Caco-2 (cell line): ENCODE data around the gene C5. TPM values are rescaled to one million over a fixed set of nuclear protein-coding genes. Genes with fewer than 3 reads are reported as not detected.

ENCODE experiments used
- BruUV-seq: library from RNA; stranded (reverse); fragments of 400-500 nt; replicated peaks from 2 replicates; lab custom pipeline; 2021; lab: Mats Ljungman, UMichigan
- CTCF ChIA-PET: fragments of 300-600 bp; sonication (Branson Sonifier 250); formaldehyde crosslinking; loops from one replicate; lab custom pipeline; 2022; ENCODE audit warnings: antibody characterized with exemption; lab: Charles Lee
- POLR2A ChIA-PET: fragments of 300-600 bp; sonication (Branson Sonifier 250); formaldehyde crosslinking; loops from one replicate; lab custom pipeline; 2022; ENCODE audit warnings: antibody characterized with exemption; lab: Charles Lee
- DNase-seq, 2 experiments: peaks; one replicate each; pipeline versions ENCODE4 v3.0.0 to v3.0.0-alpha.2; 2020 to 2022
- H3K27me3 ChIP-seq: replicated peaks from 2 replicates; pipeline ENCODE4 v1.6.0; 2011; ENCODE audit warnings: low read length; ENCODE audit not compliant: control insufficient read depth, insufficient read depth
- H3K36me3 ChIP-seq: 2 replicates; pipeline ENCODE4 v1.5.1; 2011; ENCODE audit warnings: low read length; ENCODE audit not compliant: control insufficient read depth, insufficient read depth
- H3K4me1 ChIP-seq: fragments of 250-450 bp; sonication (Bioruptor Pico); 2 replicates; pipeline ENCODE4 v1.5.1; 2020; ENCODE audit warnings: mild to moderate bottlenecking
- H3K4me3 ChIP-seq: 2 replicates; pipeline ENCODE4 v1.5.1; 2011; ENCODE audit warnings: low read depth, mild to moderate bottlenecking, control low read depth, low read length
- H3K9me3 ChIP-seq: fragments of 250-450 bp; sonication (Bioruptor Pico); 2 replicates; pipeline ENCODE4 v1.5.1; 2020; ENCODE audit warnings: mild to moderate bottlenecking, moderate library complexity
- H3K27ac Mint-ChIP-seq: one replicate; pipeline ENCODE4 v1.8.0; 2022; ENCODE audit warnings: mixed read lengths; ENCODE audit not compliant: unreplicated experiment
- H3K27me3 Mint-ChIP-seq: one replicate; pipeline ENCODE4 v1.8.0; 2022; ENCODE audit warnings: mixed read lengths; ENCODE audit not compliant: insufficient read depth, unreplicated experiment
- H3K36me3 Mint-ChIP-seq: one replicate; pipeline ENCODE4 v1.8.0; 2022; ENCODE audit warnings: mild to moderate bottlenecking, mixed read lengths; ENCODE audit not compliant: insufficient read depth, unreplicated experiment
- H3K4me1 Mint-ChIP-seq: one replicate; pipeline ENCODE4 v1.8.0; 2022; ENCODE audit warnings: low read depth, mixed read lengths; ENCODE audit not compliant: unreplicated experiment
- H3K4me3 Mint-ChIP-seq: one replicate; pipeline ENCODE4 v1.8.0; 2022; ENCODE audit warnings: mild to moderate bottlenecking, moderate library complexity, mixed read lengths; ENCODE audit not compliant: unreplicated experiment
- H3K9me3 Mint-ChIP-seq: one replicate; pipeline ENCODE4 v1.8.0; 2022; ENCODE audit warnings: mixed read lengths; ENCODE audit not compliant: unreplicated experiment
- CTCF ChIP-seq, 2 experiments: fragments of 200-600 bp in 1 of 2; IDR thresholded peaks; 1 replicate in 1 of 2; 2 replicates in 1 of 2; pipeline versions ENCODE4 v1.5.1 to v1.8.0; 2011 to 2022; ENCODE audit warnings: antibody characterized with exemption in 1 of 2, control low read depth in 1 of 2, inconsistent platforms in 1 of 2, low read depth in 1 of 2, low read length in 1 of 2, mild to moderate bottlenecking in 1 of 2, moderate library complexity in 1 of 2; ENCODE audit not compliant: insufficient read depth in 1 of 2, severe bottlenecking in 1 of 2, unreplicated experiment in 1 of 2
- intact Hi-C: fragments of 100-400 bp; cut with micrococcal nuclease; formaldehyde crosslinking; loops from one replicate; pipeline ENCODE4 v1.10.0; 2022; ENCODE audit not compliant: unreplicated experiment
- total RNA-seq: library from RNA; stranded (reverse); gene quantifications from 2 replicates; pipeline ENCODE4 v1.2.3, GENCODE V29; 2022

The C5 gene
- total RNA-seq, 1 experiment from 2014 or later: 14.9 TPM

GRCh38 chr9:121075251-121076036 lies 25.4 kb upstream of the C5 start:
- Mint-ChIP-seq H3K9me3 (peaks cover 4% of the 10 kb centered on the region), H3K4me1 (peaks cover 14% of the 10 kb centered on the region), H3K27me3 (peaks cover 5% of the 10 kb centered on the region), H3K4me3 (peak overlapping the region; percentile 79), H3K36me3 (no peaks in the 10 kb centered on the region), H3K27ac (peak overlapping the region; percentile 74)
- Histone ChIP-seq H3K36me3 (no peaks in the 10 kb centered on the region), H3K27me3 (no peaks in the 10 kb centered on the region), H3K9me3 (no peaks in the 10 kb centered on the region), H3K4me1 (no peaks in the 10 kb centered on the region), H3K4me3 (peak overlapping the region; percentile 59)
- CTCF ChIA-PET: no interaction called here
- intact Hi-C loops: no loop called here
- DNase-seq: no peak
- TSS peak; percentile 65 for BruUV-seq
- TF ChIP-seq CTCF (IDR thresholded peaks at IDR 0.05; ENCODE audit: insufficient read depth in 1 of 2, low read depth in 1 of 2, low read length in 1 of 2, severe bottlenecking in 1 of 2, unreplicated experiment in 1 of 2): no peak
- POLR2A ChIA-PET: interaction anchor here (0.5 kb wide), 1 partner anchor 127 kb away, joined by 3 read pairs; no protein-coding TSS in a partner anchor

- no peak for TF ChIP-seq CTCF (IDR thresholded peaks at IDR 0.05; ENCODE audit: insufficient read depth in 1 of 2, low read depth in 1 of 2, low read length in 1 of 2, severe bottlenecking in 1 of 2, unreplicated experiment in 1 of 2)
- no peaks in the 10 kb centered on the region for H3K36me3 Mint-ChIP-seq
- Histone ChIP-seq H3K36me3 (no peaks in the 10 kb centered on the region), H3K4me3 (peak within 1 kb of the TSS; percentile 59), H3K9me3 (no peaks in the 10 kb centered on the region), H3K4me1 (no peaks in the 10 kb centered on the region), H3K27me3 (no peaks in the 10 kb centered on the region)
- peak within 1 kb of the TSS; percentile 74 for H3K27ac Mint-ChIP-seq
- peaks cover 14% of the 10 kb centered on the region for H3K4me1 Mint-ChIP-seq
- peaks cover 5% of the 10 kb centered on the region for H3K27me3 Mint-ChIP-seq
- H3K4me3 Mint-ChIP-seq: peak within 1 kb of the TSS; percentile 79
- H3K9me3 Mint-ChIP-seq: peaks cover 9% of the 10 kb centered on the region
- DNase-seq: peak; percentile 91 to 92
- ChIA-PET CTCF (interaction anchor here (1.0 kb wide), 2 partner anchors 47 to 92 kb away, joined by 4 to 6 read pairs; no protein-coding TSS in a partner anchor), POLR2A (interaction anchor here (0.5 kb wide), 1 partner anchor 618 kb away, joined by 3 read pairs; no protein-coding TSS in a partner anchor)
- BruUV-seq: no TSS peak
- intact Hi-C loops: loop anchor here (1.0 kb wide), 1 partner anchor 12 kb away; no protein-coding TSS in a partner anchor
Measured at GRCh38 chr9:121074370-121075250, 24.5 kb upstream of the C5 start, which contains the start of gene CNTRL. TSS of gene CNTRL (plus strand) at chr9:121074955. CDS start at chr9:121088327, 13,372 bp downstream.

GRCh38 chr9:121073038-121073437 lies 23.0 kb upstream of the C5 start:
- no peak for DNase-seq
- intact Hi-C loops: no loop called here
- H3K36me3 ChIP-seq: no peaks in the 10 kb centered on the region
- H3K4me3 ChIP-seq: no peak overlapping the region
- no peak overlapping the region for H3K27ac Mint-ChIP-seq
- H3K9me3 Mint-ChIP-seq: peaks cover 15% of the 10 kb centered on the region
- ChIA-PET POLR2A (no interaction called here), CTCF (no interaction called here)
- no peaks in the 10 kb centered on the region for H3K4me1 ChIP-seq
- BruUV-seq: TSS peak; percentile 53
- no peaks in the 10 kb centered on the region for H3K27me3 ChIP-seq
- no peak for TF ChIP-seq CTCF (IDR thresholded peaks at IDR 0.05; ENCODE audit: insufficient read depth in 1 of 2, low read depth in 1 of 2, low read length in 1 of 2, severe bottlenecking in 1 of 2, unreplicated experiment in 1 of 2)
- no peak overlapping the region for H3K4me3 Mint-ChIP-seq
- peaks cover 14% of the 10 kb centered on the region for H3K4me1 Mint-ChIP-seq
- H3K36me3 Mint-ChIP-seq: no peaks in the 10 kb centered on the region
- H3K9me3 ChIP-seq: no peaks in the 10 kb centered on the region; the same call in 1 of the 2 replicates
- H3K27me3 Mint-ChIP-seq: peaks cover 5% of the 10 kb centered on the region
